ENCODE data around the gene GBX2.

GRCh38 chr2:236159778-236160170 lies 8.4 kb downstream of the GBX2 start:
- TF ChIP-seq CTCF (IDR thresholded peaks at IDR 0.05; ENCODE audit: borderline replicate concordance, extremely low read depth, low read length, poor library complexity, severe bottlenecking) (no peak), EZH2 (IDR thresholded peaks at IDR 0.05; ENCODE audit: borderline replicate concordance, low read depth, low read length, severe bottlenecking) (no peak)

Measured in DND-41 (cell line).